ENCODE results near the gene TAF15. TPM values are rescaled to one million over a fixed set of nuclear protein-coding genes. Genes with fewer than 3 reads are reported as not detected.

The TAF15 gene
- total RNA-seq (2016; rRNA removed; fragmentation: Illumina TruSeq; extraction: Trizol) (26.5 and 49.9 TPM in 2 replicates), polyA plus RNA-seq (2011; rRNA removed) (25.2 and 29.3 TPM in 2 replicates), polyA minus RNA-seq (2011; rRNA and poly(A)+ RNA removed; ENCODE audit: low replicate concordance) (20.7 and 68.8 TPM in 2 replicates), Bru-seq, nascent RNA (percentile 95 among the genes with signal in this experiment), BruChase-seq, experiment 1, labeled RNA remaining after a 6-hour chase (percentile 94 among the genes with signal in this experiment), BruChase-seq, experiment 2, labeled RNA remaining after a 2-hour chase (percentile 93 among the genes with signal in this experiment)
- total RNA-seq (2016; cell fraction: cytosol; rRNA removed; fragmentation: Illumina TruSeq; extraction: Trizol; ENCODE audit: low read depth), result 10.6 and 10.7 TPM in 2 replicates
- total RNA-seq (2016; cell fraction: insoluble cytoplasmic fraction; rRNA removed; fragmentation: Illumina TruSeq; extraction: Trizol), result 25.5 and 47.5 TPM in 2 replicates
- 22.1 and 24.1 TPM in 2 replicates for total RNA-seq (2016; cell fraction: membrane; rRNA removed; fragmentation: Illumina TruSeq; extraction: Trizol)
- total RNA-seq (2016; cell fraction: nucleus; rRNA removed; fragmentation: Illumina TruSeq; extraction: Trizol), result 71.1 and 76.3 TPM in 2 replicates
- 8.2 and 12.4 TPM in 2 replicates for polyA plus RNA-seq (2011; cell fraction: cytosol; rRNA removed)
- 33.6 and 41.0 TPM in 2 replicates for polyA plus RNA-seq (2011; cell fraction: nucleus; rRNA removed)
- polyA plus RNA-seq (2012), result 63.3 and 101 TPM in 2 replicates
- 6.8 and 8.6 TPM in 2 replicates for polyA plus RNA-seq (2016; cell fraction: cytosol; fragmentation: Illumina TruSeq; extraction: Trizol; ENCODE audit: low read depth)
- 96.6 and 122 TPM in 2 replicates for polyA plus RNA-seq (2016; cell fraction: insoluble cytoplasmic fraction; fragmentation: Illumina TruSeq; extraction: Trizol; ENCODE audit: low read depth)
- 13.0 and 14.7 TPM in 2 replicates for polyA plus RNA-seq (2016; cell fraction: membrane; fragmentation: Illumina TruSeq; extraction: Trizol; ENCODE audit: low read depth)
- 198 and 203 TPM in 2 replicates for polyA plus RNA-seq (2016; cell fraction: nucleus; fragmentation: Illumina TruSeq; extraction: Trizol; ENCODE audit: insufficient read depth, low read depth)
- 15.1 and 21.8 TPM in 2 replicates for polyA minus RNA-seq (2011; cell fraction: cytosol; rRNA and poly(A)+ RNA removed)
- polyA minus RNA-seq (2011; cell fraction: nucleus; rRNA and poly(A)+ RNA removed), result 122 and 130 TPM in 2 replicates
- long read RNA-seq, experiment 1, partial matches to known transcripts, result 0 of 6 reads
- long read RNA-seq, experiment 1, other reads (novel, unspliced or antisense), result 1 of 6 reads
- long read RNA-seq, experiment 2, partial matches to known transcripts, result 83 of 89 reads
- long read RNA-seq, experiment 2, other reads (novel, unspliced or antisense), result 2 of 89 reads

GRCh38 chr17:35808962-35809854 is at the start of gene TAF15:
TSS of gene TAF15 (plus strand) at chr17:35809484. CDS start at chr17:35809570, 86 bp downstream.
- peaks cover 24% of the 10 kb centered on the region for H4K20me1 ChIP-seq (ENCODE audit: insufficient read depth, low read length)
- FAIRE-seq, result no peak
- peaks cover 46% of the 10 kb centered on the region for H3K79me2 ChIP-seq (ENCODE audit: insufficient read depth, low read length)
- in situ Hi-C loops (cut with HindIII; ENCODE audit: extremely low pct_ligation_motif_present, low pct_unique_long_range_greater_than_20kb), result loop anchor here (5.0 to 25.0 kb wide), 2 partner anchors 47 to 97 kb away; partner anchors contain the start of gene C17orf50
- H3K4me1 ChIP-seq (ENCODE audit: insufficient read depth, low read length), result peaks cover 63% of the 10 kb centered on the region
- BruUV-seq (replicated peaks), result no TSS peak
- H2AFZ ChIP-seq (ENCODE audit: low read length), result peak within 1 kb of the TSS; percentile 86
- peak within 1 kb of the TSS; percentile 85 to 95 (median 91) for H3K4me3 ChIP-seq (replicated peaks in 1 of 3; ENCODE audit: insufficient read depth in 1 of 3, low read depth in 2 of 3, low read length in 3 of 3)
- 1% methylated on average over 29 of the region's 71 CpGs for WGBS (ENCODE audit: low lambda C conversion rate)
- intact Hi-C loops (cut with micrococcal nuclease; ENCODE audit: unreplicated experiment), result loop anchor here (1.0 kb wide), 1 partner anchor 45 kb away; no protein-coding TSS in a partner anchor
- H3K9me3 ChIP-seq (ENCODE audit: low read length), result no peaks in the 10 kb centered on the region
- H3K27ac ChIP-seq (ENCODE audit: extremely low read length, insufficient read depth, low read length), result peak within 1 kb of the TSS; percentile 91
- no peaks in the 10 kb centered on the region for H3K36me3 ChIP-seq (replicated peaks in 1 of 2; ENCODE audit: control insufficient read depth in 1 of 2, insufficient read depth in 2 of 2, low read length in 2 of 2)
- POLR2A ChIA-PET, result interaction anchor here (0.6 to 4.2 kb wide), 23 partner anchors 9 to 746 kb away, joined by 3 to 60 read pairs (median 4); partner anchors contain the start of genes AP2B1, C17orf50, CCL16 and MMP28
- H3K27me3 ChIP-seq (ENCODE audit: control insufficient read depth in 1 of 2, insufficient read depth in 2 of 2, low read length in 2 of 2), result no peaks in the 10 kb centered on the region; a peak in 2 of 5 replicates
- H3K4me2 ChIP-seq (ENCODE audit: low read depth, low read length), result peak within 1 kb of the TSS; percentile 83
- H3K9ac ChIP-seq (ENCODE audit: insufficient read depth, low read depth, low read length), result peak within 1 kb of the TSS; percentile 84
- peak; percentile 97 for DNase-seq (ENCODE audit: low spot score)
- ATAC-seq, result peak; percentile 97
- CTCF ChIA-PET (ENCODE audit: low intra/inter-chr PET ratio, low total read pairs), result interaction anchor here (1.5 to 2.3 kb wide), 3 partner anchors 42 to 47 kb away, joined by 3 to 28 read pairs (median 8); no protein-coding TSS in a partner anchor
- TF ChIP-seq SNAPC4 (CRISPR knock-in tag; IDR thresholded peaks at IDR 0.05), result no peak
- TF ChIP-seq CREM (IDR thresholded peaks at IDR 0.05), result no peak; the same call in 1 of the 2 replicates
- TF ChIP-seq CREM (CRISPR knock-in tag; IDR thresholded peaks at IDR 0.05), result no peak
- TF ChIP-seq TGIF2 (CRISPR knock-in tag; IDR thresholded peaks at IDR 0.05), result 0 out of 2 replicates have a peak, but pooled peaks have one; percentile 21
- TF ChIP-seq ZNF383 (CRISPR knock-in tag; IDR thresholded peaks at IDR 0.05; ENCODE audit: borderline replicate concordance), result no peak
- TF ChIP-seq NFYC (CRISPR knock-in tag; IDR thresholded peaks at IDR 0.05), result peak; percentile 85
- peak; percentile 97 for TF ChIP-seq ZNF605 (CRISPR knock-in tag; IDR thresholded peaks at IDR 0.05)
- 0 out of 2 replicates have a peak, but pooled peaks have one; percentile 60 for TF ChIP-seq TP53 (CRISPR knock-in tag; conservative IDR thresholded peaks at IDR 0.05)
- TF ChIP-seq SNAPC5 (CRISPR knock-in tag; IDR thresholded peaks at IDR 0.05; ENCODE audit: borderline replicate concordance), result no peak
- peak; percentile 96; the same call in 1 of the 2 replicates for TF ChIP-seq ZNF747 (CRISPR knock-in tag; IDR thresholded peaks at IDR 0.05; ENCODE audit: borderline replicate concordance)
- TF ChIP-seq NBN (conservative IDR thresholded peaks at IDR 0.05), result no peak
- TF ChIP-seq ZNF282 (IDR thresholded peaks at IDR 0.05; ENCODE audit: partially characterized antibody), result no peak
- no peak for TF ChIP-seq ARNT (IDR thresholded peaks at IDR 0.05)

Measured in HepG2 (cell line).